CD4-positive, alpha-beta T cell treated with Interferon alpha-2 for 1 hour (primary cell): ENCODE data around the gene CP.

ENCODE experiments used
- DNase-seq, 2 donors: peaks; one replicate each; pipeline ENCODE4 v3.0.0-alpha.2; 2020 to 2022

Gene CP

DNA sequence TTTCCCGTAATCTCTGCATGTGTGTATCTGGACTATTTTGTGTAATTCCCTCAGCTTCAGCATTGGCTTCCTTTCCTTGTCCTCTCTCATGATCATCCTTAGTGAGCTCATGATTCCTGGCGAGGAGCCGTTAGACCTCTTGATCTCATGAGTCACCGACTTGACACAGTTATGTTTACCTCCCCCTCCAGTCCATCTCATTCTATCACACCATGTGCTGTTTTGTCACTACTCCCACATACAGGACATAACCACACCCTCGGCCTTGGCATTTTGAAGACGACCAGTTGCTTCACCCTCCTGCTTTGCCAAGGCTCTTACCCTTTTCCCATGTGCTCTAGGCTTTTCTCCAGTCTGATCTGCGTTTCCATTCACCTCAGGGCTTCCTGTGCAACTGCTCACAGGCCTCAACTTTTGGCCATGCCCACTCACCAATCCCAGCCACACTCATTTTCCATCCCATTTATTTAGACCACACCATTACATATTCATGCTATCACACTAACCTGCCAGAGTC, 41.5 kb downstream of the CP start:
- DNase-seq, result no peak

DNA sequence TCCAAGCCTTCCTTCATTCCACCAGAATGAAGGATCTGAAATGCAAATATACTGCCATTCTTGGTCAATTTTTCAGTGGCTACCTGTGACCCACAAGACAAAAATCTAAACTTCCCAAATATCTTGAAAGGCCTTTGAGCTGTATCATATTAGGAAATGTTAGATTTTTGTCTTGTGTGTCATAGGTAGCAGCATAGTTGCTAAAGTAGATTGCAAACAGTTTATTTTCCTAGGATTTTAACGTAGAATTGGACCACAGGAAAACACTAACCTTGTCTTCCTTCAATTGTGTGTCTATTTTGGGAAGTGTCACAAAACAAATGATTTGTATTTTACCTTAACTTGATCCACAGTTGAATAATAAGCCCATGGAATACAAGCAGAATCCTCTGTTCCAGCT, 42.4 kb downstream of the CP start:
- DNase-seq, result no peak

DNA sequence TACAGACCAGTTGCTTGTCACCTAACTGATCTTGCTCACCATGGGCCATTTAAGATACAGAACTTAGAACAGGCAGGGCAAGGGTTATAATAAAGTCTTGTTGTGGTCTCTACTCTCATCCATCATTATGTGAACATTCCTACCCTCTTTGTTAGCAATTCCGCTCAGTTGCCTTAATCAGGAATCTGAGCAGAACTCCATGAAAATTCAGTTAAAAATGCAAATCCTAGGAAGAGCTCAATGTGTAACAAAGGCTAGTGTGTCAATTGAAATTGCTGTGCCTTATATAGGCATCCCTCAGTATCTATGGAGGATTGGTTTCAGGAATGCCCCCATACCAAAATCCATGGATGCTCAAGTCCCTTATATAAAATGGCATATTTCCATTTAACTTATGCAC, 44.5 kb downstream of the CP start:
- no peak for DNase-seq

DNA sequence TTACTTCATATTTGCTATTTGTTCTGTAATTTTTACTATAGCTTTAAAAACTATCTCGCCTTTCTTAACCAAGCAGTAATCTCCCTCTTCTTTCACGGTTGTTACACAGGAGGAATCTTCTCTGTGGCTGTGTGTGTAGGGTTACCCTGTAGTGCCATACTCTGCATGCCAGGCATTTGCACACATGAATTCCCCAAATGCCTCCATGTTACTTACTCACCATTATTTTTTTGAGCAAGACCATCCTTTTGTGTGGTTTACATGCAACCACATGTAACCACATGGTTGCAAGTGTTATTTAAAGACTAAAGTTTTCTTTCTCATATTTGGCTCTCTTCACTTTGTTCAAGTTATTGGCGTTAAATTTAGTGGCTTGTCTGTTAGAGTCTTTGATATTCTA, 46.7 kb downstream of the CP start:
- peak in 1 of 2 donors; percentile 3 for DNase-seq

DNA sequence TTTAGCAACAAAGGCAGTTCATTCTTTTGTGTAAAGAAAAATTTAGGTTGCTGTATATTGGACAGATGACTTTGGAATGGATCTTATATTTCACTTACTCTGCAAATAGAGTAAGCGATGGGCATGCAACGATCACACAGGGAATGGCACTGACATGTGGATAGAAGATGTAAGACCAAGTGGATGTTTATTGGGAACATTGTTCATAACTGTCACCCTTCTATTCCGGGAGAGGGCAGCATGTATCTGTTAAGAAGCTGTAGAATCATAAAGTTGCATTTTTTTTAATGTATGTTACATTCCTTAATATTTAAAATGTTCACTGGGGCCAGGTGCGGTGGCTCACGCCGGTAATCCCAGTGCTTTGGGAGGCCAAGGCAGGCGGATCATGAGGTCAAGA, 51.0 kb downstream of the CP start:
- no peak for DNase-seq

DNA sequence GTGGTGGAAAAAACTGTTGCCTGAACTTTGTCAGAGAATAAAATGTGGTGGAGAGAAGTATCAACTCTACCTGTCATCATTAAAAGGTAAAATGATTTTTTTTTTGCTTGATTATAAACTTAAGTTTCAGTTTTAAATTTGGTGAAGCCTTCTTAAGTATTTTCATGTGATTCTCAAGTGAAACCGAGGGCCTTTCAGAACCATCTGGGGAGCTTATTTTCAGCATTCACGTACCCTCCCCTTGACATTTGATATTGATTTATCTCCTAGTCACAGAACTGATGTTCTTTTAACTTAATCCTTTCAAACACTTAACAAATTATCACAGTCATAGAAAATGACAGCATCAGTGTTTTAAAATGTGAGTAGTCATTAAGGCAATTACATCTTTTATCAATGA, 53.7 kb downstream of the CP start:
- no peak for DNase-seq

DNA sequence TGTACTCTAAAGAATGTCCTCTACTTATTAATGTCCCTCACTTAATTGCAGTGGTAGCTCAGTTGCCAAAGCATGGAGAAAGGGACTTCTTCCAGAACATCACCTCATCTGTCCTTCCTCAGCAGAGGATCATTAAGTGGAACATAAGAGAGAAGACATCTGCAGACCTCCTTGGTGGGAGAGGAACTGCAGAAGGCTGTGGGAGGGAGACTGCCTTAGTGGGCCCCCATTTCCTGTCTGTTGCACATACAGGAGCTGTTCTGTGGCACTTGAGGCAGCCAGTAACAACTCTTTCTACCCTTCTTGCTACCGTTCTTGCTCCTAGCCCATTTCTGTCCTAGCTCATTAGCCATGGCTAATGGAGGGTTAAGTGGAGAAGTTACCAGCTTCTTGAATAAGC, 58.6 kb downstream of the CP start:
- DNase-seq, result no peak

DNA sequence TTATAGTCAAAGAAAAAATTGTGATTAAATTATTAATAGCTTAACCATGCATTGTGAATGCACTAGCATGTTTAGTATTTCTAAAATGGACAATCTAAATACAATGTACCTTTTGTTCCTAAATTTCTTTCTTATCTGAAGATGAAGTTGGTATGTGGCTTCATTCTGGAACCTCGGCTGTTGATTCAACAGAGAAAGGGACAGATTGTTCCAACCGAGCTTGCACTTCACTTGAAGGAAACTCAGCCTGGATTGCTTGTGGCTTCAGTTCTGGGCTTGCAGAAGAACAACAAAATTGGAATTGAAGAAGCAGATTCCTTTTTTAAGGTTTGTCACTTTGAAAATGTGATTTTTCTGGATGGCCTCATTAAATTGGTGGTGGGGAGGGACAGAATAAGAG, 59.6 kb downstream of the CP start:
- DNase-seq, result no peak

DNA sequence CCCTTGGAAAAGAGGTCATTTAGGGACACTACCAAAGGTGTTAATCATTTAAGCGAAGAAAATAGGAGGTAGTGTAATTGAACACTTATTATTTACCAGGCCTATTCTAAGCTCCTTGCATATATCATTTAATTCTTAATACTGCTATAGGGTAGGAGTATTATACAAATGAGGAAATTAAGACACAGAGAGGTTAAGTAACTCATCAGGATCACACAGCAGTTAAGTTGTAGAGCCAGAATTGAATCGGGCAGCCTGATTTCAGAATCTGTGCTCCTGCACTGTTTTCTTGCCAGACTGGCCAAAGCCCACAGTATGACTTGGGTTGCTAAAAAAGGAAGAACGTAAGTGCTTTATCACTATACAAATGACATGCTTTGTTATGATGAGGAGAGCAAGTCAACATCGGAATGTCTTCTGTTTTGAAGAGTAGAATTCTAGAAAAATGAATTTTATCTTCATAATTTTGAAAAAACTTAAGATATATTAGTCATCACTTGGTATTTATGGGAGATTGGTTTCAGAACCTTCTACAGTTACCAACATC, 60.8 kb downstream of the CP start:
- no peak for DNase-seq

DNA sequence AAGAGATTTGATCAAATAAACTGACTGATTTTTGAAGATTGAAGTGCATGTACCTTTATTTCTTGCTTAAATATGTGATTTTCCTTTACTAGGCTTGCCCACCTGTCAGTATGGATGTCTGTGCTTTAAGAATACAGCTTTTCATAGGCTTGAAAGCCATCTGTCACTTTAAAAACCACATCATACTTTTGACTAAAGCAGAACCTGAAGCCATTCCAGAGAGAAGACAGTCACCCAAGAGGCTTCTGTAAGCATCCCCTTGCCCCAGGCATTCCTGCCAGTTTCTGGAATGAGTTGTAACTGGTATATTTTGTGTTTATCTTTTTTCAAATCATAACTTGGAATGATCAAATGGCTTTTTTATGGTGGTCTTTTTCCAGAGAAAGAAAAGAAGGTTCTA, 68.2 kb downstream of the CP start:
- DNase-seq, result no peak

DNA sequence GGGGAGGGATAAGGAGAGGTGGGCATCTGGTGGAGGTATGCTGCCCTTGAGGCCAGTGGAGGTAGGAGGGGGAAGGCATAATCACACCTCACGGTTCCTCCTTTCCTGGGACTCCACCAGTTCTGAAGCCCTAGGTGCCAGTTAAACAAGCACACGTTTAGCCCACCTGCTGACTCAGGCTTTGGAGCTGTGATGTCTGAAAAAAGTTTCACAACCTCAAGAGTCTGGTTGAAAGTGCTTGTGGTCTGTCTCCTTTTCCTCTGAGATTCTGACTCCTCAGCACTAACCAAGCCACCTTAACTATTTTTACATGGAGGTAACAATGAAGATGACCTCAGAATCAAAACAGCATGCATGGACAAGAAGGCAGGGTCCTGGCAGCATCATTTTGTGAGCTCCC, 69.2 kb downstream of the CP start:
- no peak for DNase-seq

DNA sequence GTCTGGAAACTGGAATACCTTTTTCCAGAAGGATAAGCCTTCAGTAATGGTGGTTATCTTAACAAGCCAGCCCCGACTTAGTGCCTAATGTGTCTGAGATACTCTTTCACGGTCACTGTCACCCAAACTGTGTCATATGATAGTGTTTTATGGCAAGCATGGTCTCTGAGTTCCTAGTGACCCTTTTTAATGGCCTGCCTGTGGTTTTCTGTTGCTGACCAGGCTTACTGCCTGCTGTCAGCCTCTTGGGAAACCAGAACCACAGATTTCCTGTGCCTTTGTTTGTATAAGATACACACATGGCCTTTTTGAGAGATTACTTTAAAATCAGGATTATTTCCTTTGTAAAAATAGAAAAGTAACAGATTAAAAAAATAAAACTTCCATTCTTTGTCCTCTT, 69.8 kb downstream of the CP start:
- no peak for DNase-seq

DNA sequence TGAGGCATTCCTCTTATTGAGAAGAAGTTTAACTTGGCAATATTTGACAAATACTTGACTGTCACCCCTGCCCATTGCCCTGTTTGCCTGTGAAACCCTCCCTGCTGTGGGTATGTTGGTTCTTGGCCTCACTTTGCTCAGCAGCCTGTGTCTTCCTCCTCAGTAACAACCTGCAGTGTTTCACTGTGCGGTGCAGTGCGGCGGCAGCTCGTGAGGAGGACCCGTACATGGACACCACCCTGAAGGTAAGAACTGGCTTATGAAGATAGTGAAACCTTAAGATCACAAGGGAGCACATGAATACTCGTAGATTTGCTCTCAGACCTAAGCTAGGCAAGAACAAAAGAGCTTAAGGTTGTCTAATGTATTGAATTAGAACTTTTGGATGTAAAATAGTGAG, 71.2 kb downstream of the CP start:
- DNase-seq, result no peak

DNA sequence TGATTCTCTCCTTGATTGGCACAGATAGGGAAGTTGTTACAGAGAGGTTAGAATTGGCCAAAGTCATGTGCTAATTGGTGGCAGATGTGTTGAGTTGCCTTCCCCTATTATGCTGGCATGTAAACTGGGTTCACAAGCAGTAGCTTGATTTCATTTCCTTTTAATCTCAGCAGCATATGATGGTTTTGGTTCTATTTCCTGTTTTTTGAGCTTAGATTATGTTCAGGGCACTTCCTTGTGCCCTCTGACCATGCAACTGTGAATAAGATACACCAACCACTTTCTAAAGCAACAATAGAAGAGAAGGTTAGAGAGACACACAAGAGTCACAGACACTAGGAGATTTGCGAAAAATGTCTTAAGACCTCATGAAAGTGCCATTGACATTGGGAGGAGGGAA, 75.7 kb downstream of the CP start:
- peak; percentile 23 to 51 for DNase-seq

DNA sequence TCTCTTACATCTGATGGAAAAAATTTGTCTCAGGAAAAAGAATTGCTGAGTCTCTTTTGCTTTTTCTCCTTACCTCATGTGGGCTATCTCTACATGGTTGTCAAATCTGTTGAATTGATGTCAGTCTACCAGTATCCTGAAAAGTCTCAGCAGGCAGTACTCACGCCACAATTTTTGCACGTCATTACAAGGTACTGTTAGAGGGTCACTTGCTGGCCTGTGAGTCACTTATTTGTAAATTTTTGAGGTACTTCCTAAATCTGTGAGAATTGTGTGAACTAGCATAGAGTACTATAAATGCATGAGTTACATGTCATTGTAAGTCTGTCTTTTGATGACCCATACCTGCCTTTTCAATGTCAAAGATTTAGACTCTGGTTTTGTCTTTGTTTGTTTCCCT, 76.3 kb downstream of the CP start:
- peak in 1 of 2 donors; percentile 28 for DNase-seq

DNA sequence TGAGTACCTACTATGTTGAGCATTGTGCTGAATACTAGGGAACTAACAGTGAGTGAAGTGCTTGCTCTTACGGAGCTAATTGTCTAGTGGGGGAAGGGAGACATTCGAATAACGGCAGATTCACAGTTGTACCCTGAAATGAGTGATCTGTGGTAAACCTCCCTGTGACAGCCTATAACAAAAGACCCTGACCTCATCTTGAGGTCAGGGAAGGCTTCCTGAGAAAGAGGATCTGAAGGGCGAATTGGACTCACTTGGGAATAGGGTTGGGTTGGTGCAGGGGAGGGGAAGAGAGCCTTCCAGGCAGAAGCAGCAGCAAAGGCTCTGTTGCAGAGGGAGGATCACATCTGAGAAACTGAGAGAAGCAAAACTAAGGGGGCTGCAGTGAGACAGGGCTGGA, 78.9 kb downstream of the CP start:
- DNase-seq, result no peak

DNA sequence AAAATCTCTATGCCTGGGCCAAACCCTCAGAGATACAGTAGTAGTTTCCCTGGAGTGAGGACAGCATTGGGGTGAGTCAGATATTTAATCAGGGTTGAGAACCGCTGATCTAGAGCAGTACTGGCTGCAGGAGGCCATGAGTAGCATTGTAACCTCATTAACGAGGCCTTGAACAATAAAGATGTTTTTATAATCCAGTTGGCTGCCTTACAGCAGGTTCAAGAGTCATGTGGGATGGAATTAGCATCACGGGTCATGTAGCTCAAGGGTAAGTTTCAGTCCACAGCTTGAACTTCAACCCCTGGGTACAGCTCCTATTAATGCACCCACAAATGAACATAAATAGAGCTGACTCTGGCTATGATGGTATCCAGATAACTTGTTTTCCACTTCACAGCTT, 87.1 kb downstream of the CP start:
- no peak for DNase-seq

DNA sequence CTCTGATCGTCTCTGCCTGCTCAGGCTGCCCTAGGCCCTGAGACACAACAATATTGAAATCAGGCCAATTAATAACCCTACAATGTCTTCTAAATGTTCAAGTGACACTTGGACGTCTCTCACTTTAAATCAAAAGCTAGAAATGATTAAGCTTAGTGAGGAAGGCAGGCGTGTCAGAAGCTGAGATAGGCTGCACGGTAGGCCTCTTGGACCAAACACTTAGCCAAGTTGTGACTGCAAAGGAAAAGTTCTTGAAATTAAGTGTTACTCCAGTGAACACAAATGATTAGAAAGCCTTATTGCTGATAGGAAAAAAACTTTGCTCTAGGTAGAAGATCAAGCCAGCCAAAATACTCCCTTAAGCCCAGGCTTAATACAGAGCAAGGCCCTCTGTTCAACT, 90.0 kb downstream of the CP start:
- no peak for DNase-seq

DNA sequence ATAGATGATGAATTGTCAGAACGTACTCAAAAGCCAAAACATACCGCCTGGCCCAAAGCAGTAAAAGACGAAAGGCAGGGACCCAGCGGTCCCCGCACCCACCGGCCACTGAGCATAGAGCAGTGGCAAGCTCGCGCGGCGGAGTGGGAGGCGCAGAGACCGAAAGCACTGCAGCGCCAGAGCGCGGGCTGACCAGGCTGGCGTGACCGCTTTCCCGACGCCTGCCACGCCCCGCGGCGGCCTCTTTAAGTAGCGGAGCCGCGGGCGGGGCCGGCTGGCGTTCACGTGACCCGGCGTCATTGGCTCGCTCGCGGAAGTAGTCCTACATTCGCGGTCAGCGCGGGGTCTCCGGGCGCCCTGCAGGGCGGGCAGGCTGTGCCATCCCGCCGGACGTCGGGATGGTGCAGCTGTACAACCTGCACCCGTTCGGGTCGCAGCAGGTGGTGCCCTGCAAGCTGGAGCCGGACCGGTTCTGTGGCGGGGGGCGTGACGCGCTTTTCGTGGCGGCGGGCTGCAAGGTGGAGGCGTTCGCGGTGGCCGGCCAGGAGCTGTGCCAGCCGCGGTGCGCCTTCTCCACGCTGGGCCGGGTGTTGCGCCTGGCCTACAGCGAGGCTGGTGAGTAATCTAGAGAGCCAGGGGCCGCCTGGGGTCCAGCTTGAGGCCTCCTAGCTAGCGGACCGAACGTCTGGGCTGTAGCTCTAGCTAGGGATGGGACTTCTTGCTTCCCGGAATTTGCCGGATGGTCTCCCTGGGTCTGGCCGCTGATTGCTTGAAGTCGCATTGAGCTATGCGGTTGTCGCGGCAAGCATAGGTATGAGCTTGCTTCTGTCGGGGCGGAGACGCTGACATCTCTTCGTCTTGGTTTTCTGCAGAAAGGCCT, 92.1 kb downstream of the CP start, which contains the start of gene HPS3:
Gene HPS3 (plus strand): TSS at position 313 of the 880 bp plus-strand sequence. CDS start 86 bp downstream, at position 399.
- DNase-seq, result peak; percentile 82 to 83

DNA sequence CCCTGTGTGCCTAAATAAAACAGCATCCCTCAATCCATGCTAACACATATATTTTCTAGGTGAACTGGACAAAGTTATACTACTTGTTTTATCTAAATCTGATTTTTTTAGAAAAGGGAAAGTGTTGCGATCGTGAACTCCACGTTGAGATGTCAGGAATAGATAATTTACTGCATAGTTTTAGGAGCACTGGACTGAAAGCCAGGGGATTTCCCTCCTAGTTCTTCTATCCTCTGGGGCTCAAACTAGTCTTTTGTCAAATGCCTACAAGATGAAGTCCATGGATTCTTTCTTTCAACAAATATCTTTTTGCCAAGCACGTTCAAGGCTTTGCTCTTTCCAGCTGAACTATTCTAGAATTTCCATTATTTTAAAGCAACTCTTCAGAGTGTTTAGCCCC, 92.8 kb downstream of the CP start:
- DNase-seq, result no peak

DNA sequence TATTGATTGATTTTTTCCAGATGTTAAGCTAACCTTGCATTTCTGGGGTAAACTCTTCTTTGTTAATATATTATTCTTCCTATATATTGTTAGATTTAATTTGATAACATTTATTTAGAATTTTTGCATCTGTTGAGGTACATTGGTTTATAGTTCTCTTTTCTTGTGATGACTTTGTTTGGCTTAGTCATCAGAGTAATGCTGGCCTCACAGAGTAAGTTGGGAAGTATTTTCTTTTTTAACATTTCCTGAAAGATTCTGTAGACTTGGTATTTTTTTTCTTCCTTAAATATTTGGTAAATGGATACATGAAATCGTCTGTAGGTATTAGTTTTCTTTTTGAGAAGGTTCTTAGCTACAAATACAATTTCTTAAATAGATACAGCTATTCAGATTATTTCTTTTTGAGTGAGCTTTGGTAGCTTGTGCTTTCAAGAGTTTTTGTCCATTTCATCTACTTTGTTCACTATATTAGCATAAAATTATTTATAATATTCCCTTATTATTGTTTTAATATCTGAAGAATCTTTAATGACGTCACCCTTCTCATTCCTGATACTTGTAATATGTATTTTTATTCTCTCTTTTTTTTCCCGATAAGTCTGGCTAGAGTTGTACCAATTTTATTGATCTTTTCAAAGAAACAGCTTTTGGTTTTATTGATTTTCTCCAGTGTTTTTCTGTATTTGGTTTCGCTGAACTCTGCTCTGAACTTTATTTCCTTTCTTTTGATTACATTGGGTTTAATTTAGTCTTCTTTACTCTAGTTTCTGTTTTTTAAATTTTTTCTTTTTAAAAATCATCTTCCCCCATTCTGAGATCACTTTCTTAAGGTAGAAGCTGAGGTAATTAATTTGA, 98.7 kb downstream of the CP start:
- no peak for DNase-seq
